Non-pigmented ciliary epithelial cell (primary cell): ENCODE data around the gene RRM2.
"Not testable (repeated sequence)": the region's sequence is repeated elsewhere in the genome, so short reads cannot be mapped to it uniquely, and the experiment has no call there.

ENCODE experiments used
- DNase-seq: peaks from one replicate; pipeline ENCODE4 v3.0.0-alpha.2; 2010; ENCODE audit warnings: low read depth

RRM2 gene

DNA sequence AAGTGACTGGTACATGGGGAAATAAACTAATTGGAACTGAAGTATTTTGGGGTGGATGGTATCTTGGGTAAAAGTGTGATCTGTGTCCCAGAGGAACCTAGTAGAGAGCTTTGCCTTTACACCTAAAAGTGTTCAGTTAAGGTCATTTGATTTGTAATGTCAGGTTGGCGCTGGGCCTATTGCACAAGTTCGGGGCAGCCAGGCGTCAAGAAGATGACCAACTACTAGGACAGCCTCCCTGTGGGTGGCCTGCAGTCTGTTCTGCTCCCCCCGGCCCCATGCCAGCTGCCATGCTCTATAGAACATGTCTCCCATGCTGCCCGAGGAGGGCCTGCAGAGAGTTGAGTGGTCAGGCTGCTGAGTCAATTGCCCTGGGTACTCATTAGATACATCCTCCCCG is 10.1 kb downstream of the RRM2 start:
- DNase-seq, result no peak

DNA sequence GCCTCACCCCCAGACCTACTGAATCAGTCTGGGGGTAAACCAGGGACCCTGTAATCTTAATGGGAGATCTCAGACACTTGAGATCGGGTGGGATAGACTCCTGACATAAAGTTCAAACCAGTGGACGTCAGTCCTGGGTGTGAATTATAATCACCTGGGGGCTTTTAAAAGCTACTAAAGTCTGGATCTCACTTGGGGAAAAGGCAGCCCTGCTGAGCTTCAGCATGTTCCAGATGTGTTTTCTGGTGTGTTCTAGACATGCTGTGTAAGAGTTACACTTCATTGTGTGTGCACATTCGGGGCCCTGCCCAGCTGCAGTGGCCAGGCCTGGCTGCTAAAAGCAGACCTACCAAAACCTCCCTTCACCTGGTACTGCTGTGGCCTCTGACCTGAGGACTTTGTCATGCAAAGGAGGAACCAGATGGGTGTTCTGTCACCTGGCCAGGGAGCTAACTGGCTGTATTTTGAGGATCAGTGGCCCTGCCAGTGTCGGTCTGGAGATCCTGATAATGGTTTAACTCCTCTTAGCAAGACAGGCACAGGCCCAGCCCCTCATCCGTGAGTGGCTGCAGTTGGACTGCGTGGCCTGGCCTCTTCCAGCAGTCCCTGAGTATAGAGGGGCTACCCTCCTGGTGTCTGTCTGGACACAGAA is 10.6 kb downstream of the RRM2 start:
- DNase-seq, result no peak

GRCh38 chr2:10135296-10136089 is 13.0 kb downstream of the RRM2 start:
- no peak for DNase-seq

DNA sequence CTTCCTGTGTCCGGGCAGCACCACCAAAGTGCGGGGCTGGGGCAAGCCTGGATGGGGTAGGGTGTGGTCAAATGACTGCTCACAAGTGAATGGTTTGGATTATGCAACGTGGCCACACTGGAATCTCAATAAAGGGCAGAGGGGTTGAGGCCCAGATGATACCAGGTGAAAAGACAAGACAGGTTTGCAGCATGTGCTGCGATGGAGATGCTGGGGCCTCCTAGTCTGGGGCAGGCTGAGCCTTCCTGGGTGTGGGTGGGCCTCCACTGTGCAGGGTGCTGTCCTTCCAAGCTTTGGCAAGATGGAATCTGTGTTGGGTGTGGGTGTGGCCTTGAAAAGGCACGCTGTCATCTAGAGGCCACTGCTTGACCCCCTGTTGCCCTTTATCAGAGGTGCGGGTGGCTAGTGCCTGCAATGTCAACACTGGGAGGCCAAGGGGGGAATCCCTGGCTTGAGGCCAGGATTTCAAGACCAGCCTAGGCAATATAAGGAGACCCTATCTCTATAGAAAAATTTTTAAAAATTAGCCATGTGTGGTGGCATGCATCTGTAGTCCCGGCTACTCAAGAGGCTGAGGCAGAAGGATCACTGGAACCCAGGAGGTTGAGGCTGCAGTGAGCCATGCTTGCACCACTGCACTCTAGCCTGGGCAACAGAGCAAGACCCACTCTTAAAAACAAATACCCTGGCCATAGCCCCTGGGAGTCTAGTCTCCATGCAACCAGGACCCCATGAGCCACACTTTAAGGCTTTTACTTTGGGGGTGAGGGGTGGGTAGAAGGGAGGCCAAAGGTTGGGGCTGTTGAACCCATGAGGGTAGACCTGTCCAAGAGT is 13.8 kb downstream of the RRM2 start:
- no peak for DNase-seq

- DNase-seq, result no peak
Observed at GRCh38 chr2:10137053-10137843, 14.7 kb downstream of the RRM2 start.

DNA sequence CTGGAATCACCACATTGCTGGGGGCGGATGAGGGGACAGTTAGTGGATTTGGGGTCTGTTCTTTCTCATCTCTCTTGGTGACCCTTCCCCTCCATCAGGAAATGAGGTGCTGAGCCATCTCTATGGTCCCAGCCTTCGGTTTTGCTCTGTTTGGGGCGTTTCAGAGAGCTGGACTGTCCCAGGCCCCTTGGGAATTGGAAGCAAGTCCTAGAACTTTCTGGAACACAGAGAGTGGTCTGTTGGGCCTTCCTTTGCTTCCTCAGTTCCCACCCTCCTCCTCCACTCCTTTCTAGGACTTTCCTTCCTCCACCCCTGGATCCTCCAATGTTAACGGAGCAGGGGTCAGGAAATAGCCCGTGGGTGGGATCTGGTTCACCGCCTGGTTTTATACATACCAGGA is 17.0 kb downstream of the RRM2 start:
- no peak for DNase-seq

DNA sequence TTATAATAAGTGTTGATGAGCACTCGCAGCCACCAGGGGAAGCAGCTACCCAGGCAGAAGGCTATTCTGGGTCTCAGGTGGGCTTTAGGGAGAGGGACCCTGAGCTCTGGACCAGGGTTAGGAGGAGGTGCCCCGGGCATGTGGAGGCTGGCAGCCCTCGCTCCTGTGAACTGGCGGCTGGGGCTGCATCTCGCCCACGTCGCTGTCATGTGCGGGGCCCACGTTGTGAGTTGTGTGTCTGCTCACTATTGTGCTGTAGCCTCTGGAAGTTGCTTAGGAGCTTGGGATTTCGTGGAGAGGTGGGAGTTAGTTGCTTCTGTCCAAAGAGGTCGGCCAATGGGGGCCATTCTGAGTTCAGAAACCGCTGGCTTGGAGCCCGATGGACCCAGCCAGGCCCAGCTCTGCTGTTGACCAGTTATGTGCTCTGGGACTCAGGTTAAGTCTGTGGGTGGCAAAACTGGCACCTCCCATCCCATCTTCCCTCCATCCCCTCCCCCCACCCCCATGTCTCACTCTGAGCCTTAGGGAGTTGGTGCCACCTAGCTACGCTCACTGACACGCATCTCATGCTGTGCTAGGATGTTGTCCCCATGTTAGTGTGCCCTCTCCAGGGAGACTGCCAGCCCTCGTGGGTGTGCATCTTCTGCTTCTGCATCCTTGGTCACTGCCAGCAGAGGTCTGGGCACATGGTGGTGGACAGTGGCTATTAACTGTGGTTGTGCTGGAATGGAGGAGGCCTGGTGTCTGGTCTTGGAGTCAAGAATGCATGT is 18.5 kb downstream of the RRM2 start:
- DNase-seq, result no peak

- DNase-seq, result no peak
Observed at GRCh38 chr2:10141736-10142639, 19.4 kb downstream of the RRM2 start.

GRCh38 chr2:10142640-10142965 is 20.1 kb downstream of the RRM2 start:
- DNase-seq, result no peak

DNA sequence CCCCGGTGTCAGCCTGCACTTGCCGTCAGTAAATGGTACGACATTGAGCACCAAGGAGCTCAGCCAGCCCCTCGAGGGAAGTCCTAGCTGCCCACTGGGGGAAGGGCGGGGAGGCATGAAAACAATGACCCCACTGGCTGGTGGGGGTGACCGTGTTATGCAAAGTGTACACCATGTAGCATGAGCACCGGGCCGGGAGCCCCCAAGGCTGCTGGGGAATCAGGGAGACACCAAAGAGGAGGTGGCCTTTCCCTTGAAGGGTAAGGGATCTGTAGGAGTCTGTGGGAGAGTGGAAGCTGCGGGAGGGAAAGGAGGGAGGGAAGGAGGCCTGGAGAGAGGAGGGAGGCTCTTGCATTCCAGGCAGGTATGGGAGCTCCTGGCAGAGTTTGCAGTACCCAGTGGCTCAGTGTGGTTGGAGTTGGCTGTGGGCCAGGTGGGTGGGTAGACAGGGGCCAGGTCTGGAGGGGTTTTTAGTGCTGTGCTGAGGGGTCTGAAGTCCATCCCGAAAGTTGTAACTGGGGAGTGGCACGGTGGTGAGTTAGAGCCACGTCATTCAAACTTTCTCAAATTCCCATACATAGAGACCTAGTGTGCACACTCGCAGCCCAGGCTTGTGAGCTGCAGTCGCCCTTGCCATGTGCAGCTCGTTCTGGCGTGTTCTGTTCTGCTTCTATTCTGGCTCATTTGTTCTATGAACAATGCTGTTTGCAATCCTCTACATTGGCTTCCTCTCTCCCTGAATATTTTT is 22.4 kb downstream of the RRM2 start:
- DNase-seq, result no peak

GRCh38 chr2:10145519-10146357 is 23.2 kb downstream of the RRM2 start:
- DNase-seq, result no peak

GRCh38 chr2:10146366-10147005 is 23.9 kb downstream of the RRM2 start:
- DNase-seq, result no peak

- DNase-seq, result not testable (repeated sequence)
Observed at GRCh38 chr2:10147050-10147660, 24.6 kb downstream of the RRM2 start.

DNA sequence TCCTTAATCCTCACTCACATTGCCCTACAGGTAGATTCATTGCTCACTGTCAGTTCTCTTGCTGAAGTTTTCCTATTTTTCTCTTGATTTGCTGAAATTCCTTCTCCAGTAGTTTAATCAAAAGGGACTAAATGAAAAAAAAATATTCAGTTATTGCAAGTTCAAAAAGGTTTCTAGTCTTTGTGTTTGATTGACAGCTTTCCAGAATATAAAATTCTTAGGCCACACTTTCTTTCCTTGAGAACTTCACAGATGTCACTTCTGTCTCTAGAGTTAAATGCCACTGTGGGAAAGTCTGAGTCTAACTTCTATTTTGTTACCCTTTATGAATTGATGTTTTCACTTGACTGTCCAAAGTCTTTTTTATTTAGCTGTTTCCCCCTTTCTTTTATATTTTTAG is 25.7 kb downstream of the RRM2 start:
- no peak for DNase-seq

- no peak for DNase-seq
Observed at GRCh38 chr2:10149635-10150034, 27.1 kb downstream of the RRM2 start.

DNA sequence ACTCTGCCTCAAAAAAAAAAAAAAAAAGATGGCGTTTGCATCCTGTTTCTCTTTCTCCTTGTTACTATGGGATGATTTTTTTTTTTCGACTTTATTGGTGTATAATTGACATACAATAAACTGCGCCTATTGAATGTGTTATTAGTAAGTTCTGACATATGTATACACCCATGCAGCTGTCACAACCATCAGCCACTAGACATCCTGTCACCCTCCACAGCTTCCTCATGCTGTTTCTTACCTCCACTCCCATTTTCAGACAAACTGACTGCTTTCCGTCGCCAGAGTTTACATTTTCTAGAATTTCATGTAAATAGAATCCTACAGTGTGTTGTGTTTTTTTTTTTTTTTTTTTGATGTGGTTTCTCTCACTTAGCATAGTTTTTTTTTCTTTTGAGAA is 27.9 kb downstream of the RRM2 start:
- no peak for DNase-seq

- no peak for DNase-seq
Observed at GRCh38 chr2:10151462-10151861, 28.9 kb downstream of the RRM2 start.

DNA sequence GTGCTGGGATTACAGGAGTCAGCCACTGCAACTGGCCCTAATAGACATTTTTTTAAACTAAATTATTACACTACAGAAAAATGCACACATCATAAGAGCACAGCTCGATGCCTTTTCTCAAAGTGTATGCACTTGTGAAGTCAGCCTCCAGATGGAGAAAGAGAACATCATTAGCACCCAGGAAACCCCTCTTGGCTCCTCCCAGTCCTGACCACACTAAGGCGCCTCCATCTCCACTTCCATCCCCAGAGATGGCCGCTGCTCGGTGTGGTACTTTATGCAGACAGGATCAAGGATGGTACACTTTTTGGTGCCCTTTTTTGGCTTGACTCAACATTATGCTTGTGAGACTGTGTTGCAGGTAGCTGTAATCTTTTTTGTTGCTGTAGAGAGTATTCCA is 34.8 kb downstream of the RRM2 start:
- no peak for DNase-seq
